Measurements from ENCODE around the gene YARS2.

YARS2 gene

DNA sequence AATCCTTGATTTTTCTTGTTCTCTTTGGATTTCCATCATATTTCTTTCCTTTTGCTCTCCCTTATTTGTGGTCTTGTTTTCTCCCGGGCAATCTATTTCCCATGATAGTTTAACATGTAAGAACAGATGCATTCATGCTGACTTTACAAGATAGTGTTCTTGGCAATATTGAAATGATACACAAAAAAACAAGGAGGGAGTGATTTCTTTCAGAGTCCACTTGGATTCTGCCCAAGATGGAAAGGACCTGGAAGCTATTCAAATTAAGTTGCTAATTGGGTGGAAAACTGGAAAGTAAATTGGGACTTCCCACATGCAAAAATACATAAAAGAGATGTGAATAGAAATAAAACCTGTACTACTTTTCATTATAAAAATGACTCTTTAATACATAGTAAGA, 14.4 kb upstream of the YARS2 start:
- TF ChIP-seq, protein P1, sequence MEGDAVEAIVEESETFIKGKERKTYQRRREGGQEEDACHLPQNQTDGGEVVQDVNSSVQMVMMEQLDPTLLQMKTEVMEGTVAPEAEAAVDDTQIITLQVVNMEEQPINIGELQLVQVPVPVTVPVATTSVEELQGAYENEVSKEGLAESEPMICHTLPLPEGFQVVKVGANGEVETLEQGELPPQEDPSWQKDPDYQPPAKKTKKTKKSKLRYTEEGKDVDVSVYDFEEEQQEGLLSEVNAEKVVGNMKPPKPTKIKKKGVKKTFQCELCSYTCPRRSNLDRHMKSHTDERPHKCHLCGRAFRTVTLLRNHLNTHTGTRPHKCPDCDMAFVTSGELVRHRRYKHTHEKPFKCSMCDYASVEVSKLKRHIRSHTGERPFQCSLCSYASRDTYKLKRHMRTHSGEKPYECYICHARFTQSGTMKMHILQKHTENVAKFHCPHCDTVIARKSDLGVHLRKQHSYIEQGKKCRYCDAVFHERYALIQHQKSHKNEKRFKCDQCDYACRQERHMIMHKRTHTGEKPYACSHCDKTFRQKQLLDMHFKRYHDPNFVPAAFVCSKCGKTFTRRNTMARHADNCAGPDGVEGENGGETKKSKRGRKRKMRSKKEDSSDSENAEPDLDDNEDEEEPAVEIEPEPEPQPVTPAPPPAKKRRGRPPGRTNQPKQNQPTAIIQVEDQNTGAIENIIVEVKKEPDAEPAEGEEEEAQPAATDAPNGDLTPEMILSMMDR (IDR thresholded peaks at IDR 0.05; ENCODE audit: low read depth, low read length): no peak
- H3K4me3 ChIP-seq (ENCODE audit: low read depth, low read length): no peak overlapping the region

DNA sequence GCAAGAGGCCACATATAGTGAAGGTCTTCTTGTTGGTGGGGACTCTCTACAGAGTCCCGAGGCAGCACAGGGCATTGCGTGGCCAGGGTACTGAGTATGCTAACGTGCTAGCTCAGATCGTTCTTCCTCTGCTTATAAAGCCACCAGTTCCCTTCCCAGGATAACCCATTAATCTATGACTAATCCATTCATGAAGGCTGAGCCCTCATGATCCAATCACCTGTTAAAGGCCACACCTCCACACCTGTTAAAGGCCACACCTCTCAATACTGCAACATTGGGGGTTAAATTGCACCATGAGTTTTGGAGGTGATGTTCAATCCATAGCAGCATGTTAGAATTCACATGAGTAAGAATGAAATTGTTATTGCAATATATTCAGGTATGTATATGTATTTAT, 12.8 kb upstream of the YARS2 start:
- TF ChIP-seq, protein P1 (IDR thresholded peaks at IDR 0.05; ENCODE audit: low read depth, low read length): no peak
- H3K4me3 ChIP-seq (ENCODE audit: low read depth, low read length): no peak overlapping the region

DNA sequence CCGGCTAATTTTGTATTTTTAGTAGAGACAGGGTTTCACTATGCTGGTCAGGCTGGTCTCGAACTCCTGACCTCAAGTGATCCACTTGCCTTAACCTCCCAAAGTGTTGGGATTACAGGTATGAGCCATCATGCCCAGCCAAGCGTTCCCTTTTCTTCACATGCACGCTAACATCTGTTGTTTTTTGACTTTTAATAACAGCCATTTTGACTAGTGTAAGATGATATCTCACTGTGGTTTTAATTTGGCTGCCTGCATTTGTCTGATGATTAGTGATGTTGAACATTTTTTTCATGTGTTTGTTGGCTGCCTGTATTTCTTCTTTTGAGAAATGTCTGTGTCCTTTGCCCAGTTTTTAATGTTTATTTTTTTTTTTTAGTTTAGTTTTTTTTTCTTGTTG, 10.2 kb upstream of the YARS2 start:
- no peak overlapping the region for H3K4me3 ChIP-seq (ENCODE audit: low read depth, low read length)
- TF ChIP-seq, protein P1 (IDR thresholded peaks at IDR 0.05; ENCODE audit: low read depth, low read length): no peak

DNA sequence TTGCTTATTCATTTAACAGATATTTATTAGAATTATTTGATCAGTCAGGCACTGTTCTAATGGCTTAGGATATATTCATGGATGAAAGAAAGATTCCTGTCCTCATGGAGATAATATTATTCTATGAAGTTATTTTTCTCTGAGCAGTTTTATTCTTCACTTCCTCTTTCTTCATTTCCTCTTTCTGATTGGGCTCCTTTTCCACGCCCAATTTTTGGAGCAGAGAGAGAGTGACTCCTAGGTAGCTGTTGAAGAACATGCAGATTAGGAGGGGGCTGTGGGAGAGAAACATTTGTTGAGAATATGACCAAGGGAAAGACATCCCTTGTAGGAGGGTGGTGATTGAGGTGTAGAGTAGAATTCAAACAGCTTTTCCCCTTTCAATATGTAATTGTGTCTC, 6.0 kb upstream of the YARS2 start:
- H3K4me3 ChIP-seq (ENCODE audit: low read depth, low read length): no peak overlapping the region
- TF ChIP-seq, protein P1 (IDR thresholded peaks at IDR 0.05; ENCODE audit: low read depth, low read length): no peak

DNA sequence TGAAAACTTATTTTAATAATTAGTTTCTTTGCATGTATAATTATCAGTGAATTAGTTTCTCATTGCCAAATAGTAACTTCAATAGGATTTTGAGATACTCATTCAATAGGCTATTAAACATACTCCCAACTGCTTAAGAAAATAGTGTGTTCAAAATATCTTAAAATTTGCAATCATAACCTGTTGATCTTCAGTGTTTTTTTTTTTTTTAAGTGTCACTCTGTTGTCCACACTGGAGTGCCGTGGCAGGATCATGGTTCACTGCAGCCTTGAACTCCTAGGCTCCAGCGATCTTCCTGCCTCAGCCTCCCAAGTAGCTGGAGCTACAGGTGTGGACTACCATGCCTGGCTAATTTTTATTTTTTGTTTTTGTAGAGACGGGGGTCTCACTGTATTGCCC, 1.5 kb upstream of the YARS2 start:
- H3K4me3 ChIP-seq (ENCODE audit: low read depth, low read length): no peak overlapping the region
- TF ChIP-seq, protein P1 (IDR thresholded peaks at IDR 0.05; ENCODE audit: low read depth, low read length): no peak

DNA sequence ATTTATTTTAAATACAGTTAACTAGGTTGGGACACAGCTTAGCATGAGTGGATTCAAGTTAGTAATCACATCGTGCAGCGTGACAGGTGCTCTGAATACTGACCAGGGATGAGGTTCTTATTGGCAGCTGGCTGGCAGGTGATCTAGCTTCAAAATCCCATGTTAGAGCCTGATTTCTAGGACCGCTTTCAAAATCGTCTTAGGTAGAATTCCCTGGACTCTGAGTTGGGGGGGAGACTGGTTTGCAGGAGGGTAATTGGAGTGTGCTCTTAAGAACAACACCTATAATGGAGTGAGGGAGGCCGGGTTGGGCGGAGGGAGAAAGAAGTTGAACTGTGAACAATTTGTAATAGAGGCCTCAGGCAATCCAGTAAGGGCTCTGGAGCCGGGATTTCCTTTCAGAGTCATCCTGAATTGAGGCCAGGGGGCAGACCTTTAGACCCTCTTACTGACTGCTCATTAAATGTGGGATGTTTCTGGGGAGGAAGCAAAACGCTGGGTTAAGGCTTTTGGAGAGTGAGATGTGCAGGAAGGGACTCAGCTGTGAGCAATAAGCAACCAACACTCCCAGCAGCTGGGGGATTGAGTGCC, 874 bp upstream of the YARS2 start:
- TF ChIP-seq, protein P1 (IDR thresholded peaks at IDR 0.05; ENCODE audit: low read depth, low read length): no peak
- peak overlapping the region; percentile 99 for H3K4me3 ChIP-seq (ENCODE audit: low read depth, low read length)

DNA sequence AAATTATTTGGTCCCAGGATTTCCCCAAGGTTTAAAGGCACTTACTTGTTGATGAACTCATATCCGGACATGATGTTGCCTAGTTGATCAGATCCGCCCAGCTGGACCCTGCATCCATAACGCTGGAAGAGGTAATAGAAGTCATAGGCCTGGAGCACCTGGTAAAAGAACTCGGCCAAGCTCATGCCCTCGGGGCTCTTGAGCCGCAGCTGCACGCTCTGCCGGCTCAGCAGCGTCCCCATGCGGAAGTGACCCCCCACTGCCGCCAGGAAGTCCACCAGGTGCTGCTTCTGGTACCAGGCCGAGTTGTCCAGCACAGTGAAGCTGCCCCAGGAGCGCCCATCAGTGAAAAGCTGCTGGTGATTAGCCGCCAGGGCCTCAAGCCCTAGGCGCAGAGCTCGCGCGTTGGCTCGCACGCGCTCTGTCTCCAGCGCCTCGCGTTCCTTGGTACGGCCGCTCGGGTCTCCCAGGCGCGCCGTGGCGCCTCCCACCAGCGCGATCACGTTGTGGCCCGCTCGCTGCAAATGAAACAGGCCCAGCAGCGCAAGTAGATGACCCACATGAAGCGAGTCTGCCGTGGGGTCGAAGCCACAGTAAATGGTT, 545 bp downstream of the YARS2 start:
- peak overlapping the region; percentile 99 for H3K4me3 ChIP-seq (ENCODE audit: low read depth, low read length)
- TF ChIP-seq, protein P1 (IDR thresholded peaks at IDR 0.05; ENCODE audit: low read depth, low read length): peak; percentile 83

All from WI38 (cell line).